LNCAP (cell line): ENCODE data around the gene VAT1.

Experiments
- CTCF ChIP-seq: fragments of 450-650 bp; IDR thresholded peaks from 2 replicates; pipeline ENCODE4 v1.5.1; 2017; ENCODE audit warnings: mild to moderate bottlenecking

Gene VAT1

GRCh38 chr17:43051969-43052368 is 29.8 kb upstream of the VAT1 start:
- no peak for TF ChIP-seq CTCF

DNA sequence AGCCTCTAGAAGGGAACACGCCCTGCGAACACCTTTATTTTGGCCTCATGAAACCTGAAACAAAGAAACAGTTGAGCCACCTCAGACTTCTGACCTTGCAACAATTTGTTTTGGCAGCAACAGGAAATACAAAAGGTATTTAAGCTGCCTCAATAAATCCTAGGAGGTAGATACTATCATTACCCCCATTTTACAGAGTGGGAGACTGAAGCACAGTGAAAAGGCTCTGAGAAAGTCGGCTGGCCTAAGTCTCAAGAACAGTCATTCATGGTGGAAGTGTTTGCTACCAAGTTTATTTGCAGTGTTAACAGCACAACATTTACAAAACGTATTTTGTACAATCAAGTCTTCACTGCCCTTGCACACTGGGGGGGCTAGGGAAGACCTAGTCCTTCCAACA is 21.8 kb upstream of the VAT1 start:
- no peak for TF ChIP-seq CTCF

- TF ChIP-seq CTCF, result no peak
These were observed 21.1 kb upstream of the VAT1 start for GRCh38 chr17:43043307-43043706.

GRCh38 chr17:43042025-43042628 is 19.9 kb upstream of the VAT1 start:
- no peak for TF ChIP-seq CTCF

GRCh38 chr17:43040655-43041054 is 18.5 kb upstream of the VAT1 start:
- no peak for TF ChIP-seq CTCF

- TF ChIP-seq CTCF, result no peak
These were observed 17.5 kb upstream of the VAT1 start for GRCh38 chr17:43039646-43040045.

DNA sequence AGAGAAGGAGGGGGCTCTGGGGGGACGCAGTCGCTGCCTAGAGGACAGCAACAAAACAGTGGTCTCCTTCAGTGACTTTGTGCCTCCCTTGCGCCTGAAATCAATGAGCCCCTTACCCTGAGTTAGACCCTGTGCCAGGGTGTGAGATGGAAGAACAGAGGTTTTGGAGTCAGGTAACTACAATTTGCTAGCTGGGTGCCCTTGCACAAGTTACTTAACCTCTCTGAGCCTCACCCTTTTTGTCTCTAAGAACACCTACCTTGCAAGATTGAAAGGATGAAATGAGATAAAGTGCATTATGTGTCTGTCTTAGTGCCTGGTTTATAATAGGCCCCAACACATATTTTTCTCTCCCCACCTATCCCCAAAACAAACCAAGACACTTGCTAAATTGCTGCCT is 12.7 kb upstream of the VAT1 start:
- TF ChIP-seq CTCF, result no peak
